Mammary epithelial cell (primary cell): ENCODE data around the gene ABCC3.
"Not testable (repeated sequence)": the region's sequence is repeated elsewhere in the genome, so short reads cannot be mapped to it uniquely, and the experiment has no call there.

ENCODE experiments used
- CTCF ChIP-seq, 2 donors: IDR thresholded peaks in 1 of 2; conservative IDR thresholded peaks in 1 of 2; 2 replicates each; pipeline ENCODE4 v1.5.1; 2011 to 2012; ENCODE audit warnings: inconsistent platforms in 2 of 2, low read length in 2 of 2, mild to moderate bottlenecking in 2 of 2, control low read depth in 1 of 2, low read depth in 1 of 2; ENCODE audit not compliant: insufficient read depth in 1 of 2; ENCODE audit errors: extremely low read depth in 1 of 2
- EZH2 ChIP-seq: IDR thresholded peaks from 2 replicates; pipeline ENCODE4 v1.6.1; 2012; ENCODE audit warnings: low read length, inconsistent platforms, borderline replicate concordance

- TF ChIP-seq EZH2; CTCF (conservative IDR thresholded peaks at IDR 0.05 in 1 of 2, IDR thresholded peaks at IDR 0.05 in 1 of 2; ENCODE audit: extremely low read depth in 1 of 2, insufficient read depth in 1 of 2, low read depth in 1 of 2, low read length in 2 of 2): not testable (repeated sequence)
Observed at GRCh38 chr17:50709053-50709452, 74.4 kb downstream of the ABCC3 start.
